K562 (cell line): ENCODE measurements around the gene RNASEH2A. TPM values are rescaled to one million over a fixed set of nuclear protein-coding genes. Genes with fewer than 3 reads are reported as not detected.

ENCODE experiments used
- ASH1L ChIP-seq: fragments of 450-650 bp; IDR thresholded peaks from 2 replicates; pipeline ENCODE4 v1.6.1; 2018; ENCODE audit warnings: borderline replicate concordance, mild to moderate bottlenecking, low read depth; ENCODE audit not compliant: partially characterized antibody
- DPF2 ChIP-seq: fragments of 450-650 bp; IDR thresholded peaks from 2 replicates; pipeline ENCODE4 v1.6.1; 2016
- GTF2F1 ChIP-seq: IDR thresholded peaks from 2 replicates; pipeline ENCODE4 v1.6.1; 2011; ENCODE audit warnings: low read depth, low read length, improper control_type of control experiment
- HSF4 ChIP-seq: fragments of 250-450 bp; sonication (Bioruptor Pico); IDR thresholded peaks from 2 replicates; pipeline ENCODE4 v2.1.2; 2022; ENCODE audit warnings: mild to moderate bottlenecking, moderate library complexity, borderline replicate concordance
- KDM1A ChIP-seq, 2 experiments: fragments of 450-650 bp; IDR thresholded peaks; 2 replicates each; pipeline ENCODE4 v1.6.1; 2016; ENCODE audit warnings: mild to moderate bottlenecking in 2 of 2
- NR4A1 ChIP-seq, 2 experiments: fragments of 250-450 bp in 1 of 2; fragments of 450-650 bp in 1 of 2; sonication (Bioruptor Pico) in 1 of 2; IDR thresholded peaks; 2 replicates each; pipeline versions ENCODE4 v1.4.0 to v1.6.1; 2016 to 2020; ENCODE audit warnings: mild to moderate bottlenecking in 2 of 2, missing compliant biosample characterization in 1 of 2, missing genetic modification characterization in 1 of 2, moderate library complexity in 1 of 2
- RHOXF2B ChIP-seq: fragments of 250-450 bp; sonication (Bioruptor Pico); conservative IDR thresholded peaks from 2 replicates; pipeline ENCODE4 v1.5.1; 2021
- SIN3B ChIP-seq: fragments of 450-650 bp; IDR thresholded peaks from 2 replicates; pipeline ENCODE4 v1.6.1; 2017; ENCODE audit warnings: low read depth, mild to moderate bottlenecking, moderate library complexity
- TAL1 ChIP-seq: fragments of 450-650 bp; IDR thresholded peaks from 2 replicates; pipeline ENCODE4 v1.6.1; 2016; ENCODE audit warnings: mild to moderate bottlenecking
- TSC22D4 ChIP-seq: fragments of 450-650 bp; IDR thresholded peaks from 2 replicates; pipeline ENCODE4 v1.6.1; 2016; ENCODE audit warnings: missing genetic modification characterization, missing biosample characterization, control low read depth
- ZNF384 ChIP-seq: IDR thresholded peaks from 2 replicates; pipeline ENCODE4 v1.6.1; 2012; ENCODE audit warnings: low read depth, low read length, improper control_type of control experiment
- polyA plus RNA-seq, 8 experiments: library from polyadenylated mRNA; depleted of rRNA in 4 of 8; stranded (reverse) in 5 of 8; unstranded in 3 of 8; fragments of >200 nt; fragmentation: Nextera tagmentation in 2 of 8; fragmentation: Illumina TruSeq in 1 of 8; extraction: Ambion mirVana in 2 of 8; extraction: Trizol in 1 of 8; gene quantifications; 2 replicates each; pipeline versions ENCODE4 v1.2.1 to v1.2.3, GENCODE V29; 2011 to 2014; ENCODE audit warnings: inconsistent platforms in 1 of 8, missing spikeins in 1 of 8
- total RNA-seq, 7 experiments: library from RNA; depleted of rRNA in 6 of 7; stranded (reverse); fragments of >200 nt in 6 of 7; fragmentation: Illumina TruSeq in 2 of 7; extraction: Trizol in 2 of 7; gene quantifications; 2 replicates each; pipeline versions ENCODE4 v1.2.1 to v1.2.3, GENCODE V29; 2011 to 2021; ENCODE audit warnings: low replicate concordance in 1 of 7
- TF ChIP-seq, protein P1 (sequence below), 2 experiments: fragments of 450-650 bp; formaldehyde crosslinking in 1 of 2; IDR thresholded peaks; 2 replicates each; pipeline versions ENCODE4 v1.4.0 to v1.6.1; 2014 to 2020; ENCODE audit warnings: mild to moderate bottlenecking in 2 of 2, borderline replicate concordance in 1 of 2, low read depth in 1 of 2

RNASEH2A gene
- total and polyA plus RNA-seq, 9 of the 15 experiments (the other 6 are each of a cell fraction or from before 2014, with no cell fraction given): 22.3 to 78.0 (median 61.7) TPM

GRCh38 chr19:12815088-12815487 is 8.7 kb downstream of the RNASEH2A start (continued):
- TF ChIP-seq TAL1 (peak; percentile 29; the same call in 1 of the 2 replicates), GTF2F1 (no peak), SIN3B (no peak), NR4A1 (CRISPR knock-in tag; IDR thresholded peaks at IDR 0.05) (no peak), NR4A1 (tag; IDR thresholded peaks at IDR 0.05) (no peak), HSF4 (no peak), TSC22D4 (tag) (no peak), KDM1A (IDR thresholded peaks at IDR 0.05) (0 out of 4 replicates have a peak, but pooled peaks of 1 of the 2 experiments have one; percentile 12), ZNF384 (peak; percentile 80), ASH1L (no peak), DPF2 (0 out of 2 replicates have a peak, but pooled peaks have one; percentile 40), RHOXF2B (no peak)
- TF ChIP-seq, protein P1, sequence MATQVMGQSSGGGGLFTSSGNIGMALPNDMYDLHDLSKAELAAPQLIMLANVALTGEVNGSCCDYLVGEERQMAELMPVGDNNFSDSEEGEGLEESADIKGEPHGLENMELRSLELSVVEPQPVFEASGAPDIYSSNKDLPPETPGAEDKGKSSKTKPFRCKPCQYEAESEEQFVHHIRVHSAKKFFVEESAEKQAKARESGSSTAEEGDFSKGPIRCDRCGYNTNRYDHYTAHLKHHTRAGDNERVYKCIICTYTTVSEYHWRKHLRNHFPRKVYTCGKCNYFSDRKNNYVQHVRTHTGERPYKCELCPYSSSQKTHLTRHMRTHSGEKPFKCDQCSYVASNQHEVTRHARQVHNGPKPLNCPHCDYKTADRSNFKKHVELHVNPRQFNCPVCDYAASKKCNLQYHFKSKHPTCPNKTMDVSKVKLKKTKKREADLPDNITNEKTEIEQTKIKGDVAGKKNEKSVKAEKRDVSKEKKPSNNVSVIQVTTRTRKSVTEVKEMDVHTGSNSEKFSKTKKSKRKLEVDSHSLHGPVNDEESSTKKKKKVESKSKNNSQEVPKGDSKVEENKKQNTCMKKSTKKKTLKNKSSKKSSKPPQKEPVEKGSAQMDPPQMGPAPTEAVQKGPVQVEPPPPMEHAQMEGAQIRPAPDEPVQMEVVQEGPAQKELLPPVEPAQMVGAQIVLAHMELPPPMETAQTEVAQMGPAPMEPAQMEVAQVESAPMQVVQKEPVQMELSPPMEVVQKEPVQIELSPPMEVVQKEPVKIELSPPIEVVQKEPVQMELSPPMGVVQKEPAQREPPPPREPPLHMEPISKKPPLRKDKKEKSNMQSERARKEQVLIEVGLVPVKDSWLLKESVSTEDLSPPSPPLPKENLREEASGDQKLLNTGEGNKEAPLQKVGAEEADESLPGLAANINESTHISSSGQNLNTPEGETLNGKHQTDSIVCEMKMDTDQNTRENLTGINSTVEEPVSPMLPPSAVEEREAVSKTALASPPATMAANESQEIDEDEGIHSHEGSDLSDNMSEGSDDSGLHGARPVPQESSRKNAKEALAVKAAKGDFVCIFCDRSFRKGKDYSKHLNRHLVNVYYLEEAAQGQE (IDR thresholded peaks at IDR 0.05; ENCODE audit: borderline replicate concordance): no peak
- TF ChIP-seq, protein P1 (CRISPR knock-in tag; IDR thresholded peaks at IDR 0.05; ENCODE audit: low read depth): no peak
- TF ChIP-seq, all 486 proteins: peak for 7
